GM18519 (cell line): ENCODE data around the gene TIMP3.

ENCODE experiments used
- ATAC-seq: cut with Tn5 transposase; IDR thresholded peaks from one replicate; pipeline ENCODE4 v1.9.1; 2021; ENCODE audit warnings: mild to moderate bottlenecking, moderate library complexity; ENCODE audit not compliant: unreplicated experiment, low FRiP score

The TIMP3 gene

DNA sequence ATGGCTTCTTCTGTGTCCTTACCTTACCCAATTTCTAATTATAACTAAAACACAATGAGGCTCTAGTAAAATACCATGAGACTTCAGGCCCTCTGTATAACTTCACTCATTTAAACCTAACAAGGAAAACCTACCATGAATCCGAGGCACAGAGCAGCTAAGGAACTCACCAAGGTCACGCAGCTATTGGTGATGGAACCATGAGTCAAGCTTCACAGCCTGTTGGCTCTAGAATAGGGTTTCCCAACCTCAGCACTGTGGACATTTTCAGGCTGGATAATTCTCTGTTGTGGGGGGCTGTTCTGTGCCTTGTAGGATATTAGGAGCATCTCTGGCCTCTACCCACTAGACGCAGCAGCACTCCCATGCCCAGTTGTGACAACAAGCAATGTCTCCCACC is 75.7 kb downstream of the TIMP3 start:
- no peak for ATAC-seq

DNA sequence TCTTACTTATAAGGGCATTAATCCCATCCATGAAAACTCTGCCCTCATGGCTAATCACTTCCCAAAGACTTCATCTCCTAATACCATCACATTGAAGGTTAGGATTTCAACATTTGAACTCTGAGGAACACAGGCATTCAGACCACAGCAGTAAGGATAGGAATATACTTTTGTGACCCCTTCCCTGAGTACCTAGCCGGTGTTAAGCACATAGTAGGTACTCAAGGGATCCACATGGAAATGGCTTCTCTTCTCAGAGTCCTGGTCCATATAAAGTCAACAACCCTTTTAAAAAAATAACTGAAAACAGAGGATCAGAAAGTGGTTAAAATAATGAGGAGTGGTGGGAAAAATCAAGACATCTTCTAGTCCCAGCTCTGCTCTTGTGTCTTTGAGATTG is 78.0 kb downstream of the TIMP3 start:
- no peak for ATAC-seq

DNA sequence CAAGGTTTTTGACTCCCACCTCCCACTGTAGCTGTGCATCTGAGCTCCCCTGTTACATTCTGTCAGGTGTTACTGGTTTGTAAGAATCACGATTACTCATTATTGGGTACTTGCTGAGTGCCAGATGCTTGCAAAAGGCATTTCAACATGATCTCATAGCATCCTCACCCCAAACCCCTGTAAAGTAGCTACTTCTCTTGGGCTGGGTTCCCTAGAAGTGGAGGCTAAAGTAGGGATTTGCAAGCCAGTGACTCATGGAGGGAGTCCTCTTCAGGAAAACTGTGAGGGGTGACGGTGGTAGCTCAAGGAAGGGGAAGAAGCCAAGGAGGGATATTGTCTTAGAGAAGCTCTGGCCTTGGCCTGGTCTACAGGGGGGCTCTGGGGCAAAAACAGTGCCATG is 78.6 kb downstream of the TIMP3 start:
- no peak for ATAC-seq

DNA sequence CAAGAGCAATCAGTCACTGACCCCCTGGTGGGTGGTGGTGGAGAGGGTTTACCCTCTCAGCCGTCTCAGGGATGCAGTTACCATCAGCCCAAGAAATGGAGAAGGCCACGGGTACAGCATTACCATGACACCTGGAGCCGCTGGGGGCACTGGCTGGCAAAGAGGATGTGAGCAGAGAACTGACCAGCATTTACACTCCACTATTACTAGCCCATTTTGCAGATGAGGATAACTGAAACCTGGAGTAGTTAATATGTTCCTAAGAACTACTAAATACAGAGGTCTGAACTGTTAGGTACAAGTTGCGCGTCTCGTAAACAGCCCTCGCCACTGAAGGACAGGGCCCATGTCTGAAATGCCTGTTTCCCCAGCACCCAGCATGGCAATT is 79.0 kb downstream of the TIMP3 start:
- no peak for ATAC-seq

DNA sequence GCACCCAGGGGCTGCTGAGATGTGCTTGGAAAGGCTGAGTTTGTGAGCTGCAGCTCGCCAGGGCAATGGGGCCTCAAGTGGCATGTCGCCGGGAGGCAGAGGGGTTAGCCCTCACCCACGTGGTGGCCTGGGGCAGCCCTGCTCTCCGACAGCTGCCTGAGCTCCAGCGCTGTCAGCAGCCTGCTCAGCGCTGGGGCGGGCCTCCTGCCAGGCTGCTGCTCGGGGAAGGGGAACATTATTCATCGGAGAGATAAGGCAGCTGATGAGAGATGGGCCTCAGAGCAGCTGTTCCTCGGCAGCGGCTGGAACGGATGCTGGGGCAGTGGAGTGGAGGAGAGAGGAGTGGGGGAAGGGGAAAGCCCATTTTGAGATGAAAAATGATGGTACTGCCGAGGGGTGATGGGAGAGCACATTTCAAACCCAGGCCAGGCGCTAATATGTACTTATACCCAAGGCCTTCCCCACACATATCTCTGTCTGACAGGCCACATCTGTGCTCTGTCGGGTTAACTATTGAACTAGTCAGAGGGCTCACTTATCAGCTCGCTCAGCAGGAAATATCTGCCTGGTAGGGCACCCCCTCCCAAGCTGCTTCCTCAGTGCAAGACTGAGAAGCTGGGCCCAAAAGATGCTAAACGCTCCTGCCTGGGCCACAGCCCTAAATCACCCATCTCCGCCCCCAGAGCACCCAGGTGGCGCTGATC is 79.5 kb downstream of the TIMP3 start:
- no peak for ATAC-seq

DNA sequence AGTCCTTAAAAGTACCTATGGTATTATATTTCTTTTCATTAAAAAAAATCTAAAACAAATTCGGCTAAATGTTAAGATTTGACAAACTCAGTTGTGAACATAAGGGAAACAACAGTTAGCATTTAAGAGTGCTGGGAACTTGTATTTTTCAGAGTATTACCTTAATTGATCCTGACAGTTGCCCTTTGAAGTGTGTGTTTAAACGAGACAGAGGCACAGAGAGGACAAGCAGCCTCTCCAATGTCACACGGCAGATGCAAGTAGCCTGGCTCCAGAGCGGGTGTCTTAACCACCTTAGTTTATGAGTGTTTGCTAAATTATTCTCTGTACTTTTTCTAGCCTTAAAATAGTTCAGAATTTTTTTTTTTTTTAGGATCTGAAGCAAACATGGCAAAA is 80.9 kb downstream of the TIMP3 start:
- ATAC-seq = no peak

DNA sequence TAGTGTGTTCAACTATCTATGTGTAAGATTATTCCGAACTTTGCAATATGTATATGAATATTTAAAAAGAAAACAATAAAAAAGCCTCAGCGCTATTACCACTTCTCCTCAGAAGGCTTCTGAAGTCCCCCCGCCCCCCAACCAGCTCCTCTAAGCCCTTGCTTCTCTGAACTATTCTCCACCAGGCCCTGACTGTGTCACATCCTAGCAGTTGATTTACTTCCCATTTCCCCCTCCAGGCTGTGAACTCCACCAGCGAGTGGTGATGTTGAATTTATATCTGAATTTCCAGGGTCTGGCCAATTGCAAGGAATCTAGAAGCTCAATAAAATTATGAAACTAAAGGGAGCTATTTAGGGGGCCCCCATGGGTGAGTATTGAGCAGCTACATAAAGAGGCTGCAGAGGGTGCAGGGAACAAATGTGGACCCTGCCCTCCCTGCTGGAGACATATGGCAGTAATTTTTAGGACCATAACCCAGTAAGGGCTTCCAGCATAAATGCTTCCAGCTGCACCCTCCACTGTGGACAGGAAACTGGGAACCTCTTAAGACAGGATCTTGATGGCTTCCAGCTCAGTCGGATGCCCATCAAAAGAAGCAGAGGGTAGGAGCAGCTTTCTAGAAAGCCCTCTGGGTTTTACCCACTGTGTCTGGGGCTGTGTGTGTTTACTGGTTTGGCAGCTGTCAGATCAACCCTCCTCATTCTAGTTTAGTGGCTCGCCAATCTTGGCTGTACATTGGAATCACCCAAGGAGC is 81.4 kb downstream of the TIMP3 start:
- no peak for ATAC-seq

DNA sequence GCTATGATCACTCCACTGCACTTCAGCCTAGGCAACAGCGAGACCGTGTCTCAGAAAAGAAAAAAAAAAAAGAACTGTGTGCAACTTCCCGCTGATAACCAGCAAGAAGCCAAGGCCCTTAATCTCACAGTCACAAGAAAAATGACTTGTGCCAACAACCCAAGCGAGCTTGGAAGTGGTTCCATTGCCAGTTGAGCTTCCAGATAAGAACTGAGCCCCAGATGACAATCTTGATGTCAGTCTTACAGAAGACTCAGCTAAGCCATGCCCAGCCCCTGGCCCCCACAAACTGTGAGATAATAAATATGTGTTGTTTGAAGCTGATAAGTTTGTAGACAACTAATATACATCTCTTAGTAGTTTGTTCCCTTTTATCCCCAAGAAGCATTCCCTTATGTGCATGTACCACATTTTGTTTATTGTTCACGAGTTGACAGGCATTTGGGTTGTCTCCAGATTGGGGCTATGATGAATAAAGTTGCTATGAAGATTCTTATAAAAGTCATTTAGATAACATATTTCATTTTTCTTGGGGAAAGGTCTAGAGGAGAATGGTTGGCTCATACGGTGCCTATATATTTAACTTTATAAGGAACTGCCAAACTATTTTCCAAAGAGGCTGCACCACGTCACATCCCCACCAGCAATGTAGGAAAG is 85.9 kb downstream of the TIMP3 start:
- ATAC-seq = no peak

DNA sequence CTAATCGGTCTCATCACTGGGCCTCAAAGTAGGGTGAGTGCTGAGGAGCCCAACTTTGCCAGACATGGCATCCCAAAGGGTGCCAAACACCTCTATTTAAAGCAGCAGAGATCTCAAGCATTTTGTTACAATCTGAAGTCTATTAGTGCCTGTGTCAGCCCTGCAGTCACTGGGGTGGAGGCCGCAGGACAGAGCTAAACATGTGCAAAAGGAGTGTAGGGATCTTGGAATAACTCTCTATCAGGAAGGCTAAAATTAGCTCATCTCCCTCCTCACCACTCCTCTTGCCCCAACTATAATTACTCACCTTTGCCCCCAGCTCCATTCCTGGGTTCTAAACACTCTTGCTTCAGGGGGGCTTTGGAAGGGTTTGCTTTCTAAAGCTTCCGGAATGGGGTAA is 87.5 kb downstream of the TIMP3 start:
- no peak for ATAC-seq

DNA sequence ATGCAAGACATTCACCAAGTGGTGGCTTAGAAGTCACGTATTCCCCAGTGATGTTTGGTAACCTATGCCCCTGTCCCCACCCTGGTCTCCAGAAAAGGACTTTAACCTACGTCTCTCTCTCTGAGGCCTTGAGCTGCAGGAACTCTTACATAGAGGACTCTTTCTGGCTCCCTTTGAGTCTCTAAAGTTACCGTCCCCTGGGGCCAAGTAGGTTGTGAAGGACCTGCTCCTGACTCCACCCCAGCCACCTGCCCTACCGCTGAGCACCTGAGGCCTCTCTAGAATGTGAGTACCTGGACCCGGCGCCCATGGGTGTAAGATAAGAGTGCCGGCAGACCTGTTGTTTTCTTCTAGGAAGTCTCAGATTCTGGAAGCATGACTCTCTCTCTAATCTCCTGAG is 95.4 kb downstream of the TIMP3 start:
- no peak for ATAC-seq

DNA sequence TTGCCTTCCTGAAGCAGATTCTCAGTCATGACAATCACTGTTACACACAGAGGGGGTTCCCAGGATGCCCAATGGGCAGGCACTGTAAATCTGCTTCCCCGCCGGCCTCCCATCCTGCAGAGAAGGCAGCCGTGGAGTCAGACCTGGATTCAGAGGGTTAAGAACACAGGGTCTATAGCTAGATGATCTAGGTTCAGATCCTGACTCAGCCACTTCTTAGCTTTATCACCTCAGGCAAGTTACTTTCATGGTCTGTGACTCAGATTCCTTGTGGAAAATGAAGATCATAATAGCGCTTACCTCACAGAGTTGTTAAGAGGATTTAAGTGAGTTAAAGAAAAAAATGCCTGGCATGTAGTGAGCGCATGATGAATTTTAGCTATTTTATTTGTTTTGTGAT is 95.9 kb downstream of the TIMP3 start:
- ATAC-seq = no peak

DNA sequence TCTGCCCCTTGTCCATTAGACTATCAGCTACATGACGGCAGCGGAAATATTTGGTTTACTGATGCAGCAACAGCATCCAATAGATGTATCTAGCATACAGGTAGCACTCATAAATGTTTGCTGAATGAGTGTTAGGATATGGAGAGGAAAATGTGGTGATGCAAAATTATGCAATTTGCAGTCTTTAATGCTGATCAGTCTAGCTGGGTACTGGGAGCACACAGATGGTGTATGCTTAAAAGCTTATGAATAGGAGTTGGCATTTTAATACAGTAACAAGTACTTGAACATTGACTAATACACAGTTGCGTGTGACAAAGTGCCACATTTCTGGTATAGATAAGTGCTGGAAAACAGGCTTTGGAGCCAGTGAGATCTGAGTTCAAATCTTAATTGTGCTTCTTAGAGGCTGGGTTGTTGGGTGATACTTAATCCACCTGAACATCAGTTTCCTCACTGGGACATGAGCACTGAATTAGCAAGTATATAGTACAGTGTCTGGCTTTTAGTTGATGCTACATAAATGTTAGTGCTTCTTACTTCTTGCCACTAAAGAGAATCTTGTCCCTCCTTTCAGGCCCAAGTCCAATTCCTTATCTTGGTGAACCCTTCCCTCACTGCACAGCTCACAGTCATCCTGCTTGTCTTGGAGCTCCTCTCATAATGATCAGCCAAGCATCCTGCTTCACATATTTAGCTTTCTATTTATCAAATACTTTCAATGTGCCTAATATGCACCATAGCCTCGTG is 99.6 kb downstream of the TIMP3 start:
- no peak for ATAC-seq

DNA sequence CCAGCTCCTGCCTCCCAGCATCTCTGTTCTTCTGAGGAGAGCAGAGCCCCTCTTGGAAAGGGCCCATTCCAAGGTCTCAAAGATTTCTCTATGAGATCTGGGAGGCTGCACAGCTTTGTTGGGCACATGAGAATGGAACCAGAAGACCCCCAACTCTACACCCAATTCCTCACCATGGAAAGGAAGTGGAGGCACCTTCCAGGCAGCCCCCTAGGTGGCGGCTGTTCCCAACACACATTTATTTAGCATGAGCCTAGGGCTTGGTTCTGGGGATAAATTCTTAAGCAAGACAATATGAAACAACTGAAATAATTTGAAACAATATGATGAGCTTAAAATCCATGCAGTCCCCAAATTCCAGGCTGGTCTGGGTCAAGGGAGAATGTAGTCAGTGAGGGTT is 100.4 kb downstream of the TIMP3 start:
- no peak for ATAC-seq

DNA sequence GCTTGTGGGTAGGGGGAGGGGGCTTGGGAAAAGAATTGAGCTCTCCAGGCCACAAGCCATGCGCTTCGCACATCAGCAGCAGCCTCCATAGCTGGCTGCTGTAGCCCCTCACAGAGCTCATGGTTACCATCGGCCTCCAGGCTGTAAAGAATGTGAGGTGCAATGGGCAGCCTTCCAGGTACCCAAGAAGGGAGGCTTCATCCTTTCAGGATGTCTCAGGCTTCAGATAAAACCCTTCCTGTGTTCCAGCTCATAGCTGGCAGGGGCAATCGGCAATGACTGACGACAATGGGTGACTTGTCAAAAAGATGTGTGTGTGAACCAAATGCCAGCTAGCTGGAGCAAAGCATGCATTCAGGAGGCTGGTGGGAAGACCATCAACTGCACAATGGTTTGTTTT is 102.0 kb downstream of the TIMP3 start:
- no peak for ATAC-seq

DNA sequence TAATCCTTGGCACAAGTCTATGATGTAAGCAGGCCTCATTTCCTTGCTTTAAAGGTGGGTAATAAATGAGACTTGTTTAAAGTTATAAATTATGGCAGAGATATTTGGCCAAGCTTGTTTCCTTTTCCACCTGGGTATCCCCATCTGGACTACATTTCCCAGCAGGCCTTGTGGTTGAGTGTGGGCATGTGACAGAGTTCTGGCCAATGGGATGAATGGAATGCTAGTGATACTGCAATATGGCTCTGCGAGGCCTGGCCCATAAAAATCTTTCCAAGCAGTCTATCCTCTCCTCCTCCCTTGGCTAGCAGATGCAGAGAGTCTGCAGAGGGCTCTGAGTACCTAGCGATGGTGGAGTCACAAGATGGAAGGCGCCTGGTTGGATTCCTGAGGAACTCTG is 102.5 kb downstream of the TIMP3 start:
- no peak for ATAC-seq

DNA sequence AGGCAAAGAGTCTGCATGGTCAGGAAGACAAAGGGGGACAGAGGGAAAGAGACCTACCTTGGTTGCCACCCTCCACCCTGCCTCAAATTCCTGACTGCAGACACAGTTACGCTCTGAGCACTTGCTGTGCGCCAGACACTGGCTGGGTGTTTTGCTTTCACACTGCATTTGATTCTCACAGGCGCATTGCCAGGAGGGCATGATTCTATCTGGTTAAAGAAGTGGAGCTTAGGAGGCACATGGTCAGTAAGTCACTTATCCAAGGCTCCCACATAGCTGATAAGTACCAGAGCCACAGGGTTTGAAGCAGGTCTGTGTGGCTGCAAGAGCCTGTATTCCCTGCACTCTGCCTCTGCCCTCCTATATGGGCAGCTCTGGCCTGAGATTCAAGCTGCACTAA is 103.9 kb downstream of the TIMP3 start:
- no peak for ATAC-seq

DNA sequence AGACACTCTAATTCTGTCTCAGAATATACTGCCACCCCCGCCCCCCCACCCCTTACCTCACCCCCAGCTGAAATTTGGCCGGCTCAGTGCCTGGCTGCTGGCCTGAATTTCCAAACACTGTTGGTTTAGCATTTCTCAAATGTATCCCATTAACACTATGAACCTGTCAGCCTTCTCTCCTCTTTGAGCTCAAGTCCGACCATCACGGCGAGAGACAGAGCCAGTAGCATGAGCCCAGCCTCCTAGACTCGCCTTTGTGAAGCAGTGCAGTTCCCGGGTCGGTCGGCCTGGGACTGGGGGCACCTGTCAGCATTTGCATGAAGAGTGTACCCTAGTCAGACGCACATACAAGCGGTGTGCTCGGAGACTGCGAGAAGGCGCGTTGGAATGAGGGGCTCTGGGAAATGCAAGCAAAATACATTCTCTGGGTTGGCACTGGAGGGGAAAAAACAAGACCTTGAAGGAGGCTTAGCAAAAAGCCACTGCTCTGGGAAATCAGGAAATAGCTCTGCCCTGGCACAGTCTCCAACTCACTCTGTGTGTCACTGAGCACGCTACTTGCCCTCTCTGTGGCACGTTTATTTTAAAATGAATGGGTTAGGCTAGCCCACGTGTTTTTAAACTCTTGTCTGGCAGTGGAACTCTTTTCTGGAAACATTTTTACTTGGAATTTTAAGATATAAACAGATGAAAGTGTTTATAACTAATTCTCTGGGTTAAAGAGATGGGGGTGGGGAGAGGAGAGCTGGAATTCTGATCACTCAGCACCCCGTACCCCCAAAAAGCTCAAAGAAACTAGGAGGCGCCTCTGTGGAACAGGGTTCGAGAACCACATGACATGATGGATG is 108.3 kb downstream of the TIMP3 start:
- ATAC-seq = no peak

DNA sequence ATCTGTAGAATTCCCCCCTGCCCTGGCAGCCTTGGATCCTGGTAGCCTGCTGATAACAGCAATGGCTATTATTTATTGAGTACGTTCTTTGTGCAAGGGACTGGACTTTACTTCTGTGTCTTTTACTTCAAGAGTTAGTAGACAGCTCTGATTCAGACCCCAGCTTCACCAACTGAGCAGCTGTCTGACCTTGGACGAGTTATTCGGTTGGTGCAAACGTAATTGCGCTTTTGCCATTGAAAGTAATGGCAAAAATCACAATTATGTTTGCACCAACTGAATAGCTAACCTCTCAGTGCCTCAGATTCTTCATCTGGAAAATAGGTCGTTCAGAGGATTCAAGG is 108.9 kb downstream of the TIMP3 start:
- ATAC-seq = no peak

DNA sequence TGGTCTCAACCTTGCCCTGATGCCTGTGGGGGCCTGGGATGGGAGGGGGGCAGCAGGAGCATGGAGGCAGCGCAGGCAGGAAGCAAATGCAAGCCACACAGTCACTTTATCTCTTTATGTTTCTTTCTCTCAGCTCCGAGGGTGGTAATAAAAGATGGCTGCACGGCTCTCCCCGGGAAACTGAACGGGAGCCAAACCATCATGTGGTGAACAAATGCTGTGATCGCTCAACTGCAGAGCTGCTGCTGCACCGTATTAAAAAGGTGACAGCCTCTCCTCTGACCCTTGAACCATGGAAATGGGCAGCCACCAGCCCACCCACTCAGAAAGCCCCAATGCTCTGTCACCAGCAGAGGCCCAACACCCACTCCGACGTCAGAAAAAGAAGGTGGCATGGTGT is 110.0 kb downstream of the TIMP3 start:
- ATAC-seq = no peak
